Lung (tissue), 12 donors: Measurements from ENCODE around the gene IQGAP3. TPM values are rescaled to one million over a fixed set of nuclear protein-coding genes. Genes with fewer than 3 reads are reported as not detected.

Source experiments
- ATAC-seq: fragments of 200-7000 bp; cut with Tn5 transposase; one replicate; pipeline ENCODE4 v1.9.1; 2020; ENCODE audit warnings: moderate number of reproducible peaks; ENCODE audit not compliant: insufficient read depth, low FRiP score
- DNase-seq, 3 donors: peaks; one replicate each; pipeline ENCODE4 v3.0.0-alpha.2; 2013 to 2017
- H3K27ac ChIP-seq, 2 donors: one replicate each; pipeline ENCODE4 v1.5.1; 2013; ENCODE audit warnings: mild to moderate bottlenecking in 2 of 2, moderate library complexity in 2 of 2, control low read depth in 1 of 2, inconsistent platforms in 1 of 2, low read depth in 1 of 2, low read length in 1 of 2
- H3K27me3 ChIP-seq, 3 donors: one replicate each; pipeline ENCODE4 v1.5.1; 2013; ENCODE audit warnings: low read length in 2 of 3; ENCODE audit not compliant: control insufficient read depth in 3 of 3, insufficient read depth in 3 of 3
- H3K36me3 ChIP-seq, 4 donors: one replicate each; pipeline ENCODE4 v1.5.1; 2013; ENCODE audit warnings: low read length in 4 of 4, mild to moderate bottlenecking in 1 of 4, moderate library complexity in 1 of 4; ENCODE audit not compliant: control insufficient read depth in 4 of 4, insufficient read depth in 4 of 4
- H3K4me1 ChIP-seq, 5 donors: one replicate each; pipeline ENCODE4 v1.5.1; 2013; ENCODE audit warnings: low read length in 5 of 5, mild to moderate bottlenecking in 2 of 5, moderate library complexity in 1 of 5; ENCODE audit not compliant: control insufficient read depth in 5 of 5, insufficient read depth in 5 of 5
- H3K4me3 ChIP-seq: one replicate; pipeline ENCODE4 v1.5.1; 2013; ENCODE audit warnings: mild to moderate bottlenecking, control low read depth, moderate library complexity
- H3K9ac ChIP-seq, 2 donors: one replicate each; pipeline ENCODE4 v1.5.1; 2013; ENCODE audit warnings: low read length in 2 of 2, control low read depth in 1 of 2; ENCODE audit not compliant: insufficient read depth in 1 of 2
- H3K9me3 ChIP-seq, 4 donors: one replicate each; pipeline ENCODE4 v1.5.1; 2013; ENCODE audit warnings: low read length in 3 of 4, mild to moderate bottlenecking in 1 of 4, moderate library complexity in 1 of 4; ENCODE audit not compliant: control insufficient read depth in 4 of 4, insufficient read depth in 3 of 4
- CTCF ChIP-seq: IDR thresholded peaks from 2 replicates; pipeline ENCODE4 v1.5.1; 2012; ENCODE audit warnings: mild to moderate bottlenecking; ENCODE audit errors: control extremely low read depth, extremely low read depth
- WGBS, 2 donors: extraction: QIAGEN DNeasy Blood & Tissue Kit; methylation state at CpG; one replicate each; pipeline ENCODE4 v1.1.7; 2013; 5-methylcytosine and 5-hydroxymethylcytosine counted together
- polyA plus RNA-seq, 2 donors: library from polyadenylated mRNA; stranded (reverse); fragments of 200-250 nt; gene quantifications; one replicate each; pipeline ENCODE4 v1.2.1, GENCODE V29; 2013
- total RNA-seq, 2 donors: library from RNA; depleted of rRNA in 1 of 2; stranded (reverse); fragments of >200 nt in 1 of 2; gene quantifications; one replicate each; pipeline ENCODE4 v1.2.1, GENCODE V29; 2014 to 2021
- donor health status: control.
- donor health status: control.
- donor health status: Bipolar disorder and iron deficiency.
- donor health status: healthy.
- donor health status: DM: yes; HTN: yes; CAD: no.

IQGAP3 gene
- total and polyA plus RNA-seq, 4 donors, result 0.42 to 3.4 (median 1.2) TPM

- peaks cover 0 to 5% (median under 1%) of the 10 kb centered on the region in 4 donors for H3K36me3 ChIP-seq
- ATAC-seq, result no peak
- H3K9ac ChIP-seq, result peak overlapping the region; percentile 70
- H3K9me3 ChIP-seq, result no peaks in the 10 kb centered on the region
- peak; percentile 82 to 84 (median 83) for DNase-seq
- peaks cover 41 to 74% (median 53%) of the 10 kb centered on the region in 5 donors for H3K4me1 ChIP-seq
- no peaks in the 10 kb centered on the region for H3K27me3 ChIP-seq
- 0 to 1% methylated on average over 40 to 51 of the region's 51 CpGs for WGBS, 2 donors
- TF ChIP-seq CTCF, result no peak
- peak overlapping the region; percentile 97 to 99 for H3K27ac ChIP-seq
- H3K4me3 ChIP-seq, result peak overlapping the region; percentile 95
Measured at GRCh38 chr1:156499842-156500542, 72.4 kb downstream of the IQGAP3 start.

GRCh38 chr1:156499194-156499841, 73.0 kb downstream of the IQGAP3 start:
- H3K9ac ChIP-seq, result peak overlapping the region in 1 of 2 donors; percentile 59
- no peaks in the 10 kb centered on the region for H3K9me3 ChIP-seq
- peak overlapping the region; percentile 95 for H3K4me3 ChIP-seq
- 0% methylated on average over 14 of the region's 14 CpGs for WGBS, 2 donors
- peaks cover 0 to 9% (median 4%) of the 10 kb centered on the region in 4 donors for H3K36me3 ChIP-seq
- no peak for ATAC-seq
- H3K4me1 ChIP-seq, result peaks cover 44 to 68% (median 50%) of the 10 kb centered on the region in 5 donors
- H3K27me3 ChIP-seq, result no peaks in the 10 kb centered on the region
- peak overlapping the region; percentile 71 to 99 for H3K27ac ChIP-seq
- peak; percentile 80 to 88 (median 85) for DNase-seq
- TF ChIP-seq CTCF, result no peak

GRCh38 chr1:156498432-156499193, 73.8 kb downstream of the IQGAP3 start:
- H3K27me3 ChIP-seq, result no peaks in the 10 kb centered on the region
- peak overlapping the region; percentile 95 for H3K4me3 ChIP-seq
- 17% methylated on average over 12 of the region's 12 CpGs for WGBS, 2 donors
- peaks cover 0 to 9% (median 4%) of the 10 kb centered on the region in 4 donors for H3K36me3 ChIP-seq
- H3K4me1 ChIP-seq, result peaks cover 45 to 63% (median 50%) of the 10 kb centered on the region in 5 donors
- H3K9me3 ChIP-seq, result no peaks in the 10 kb centered on the region
- TF ChIP-seq CTCF, result no peak
- peak overlapping the region; percentile 71 to 99 for H3K27ac ChIP-seq
- ATAC-seq, result no peak
- DNase-seq, result peak in 2 of 3 donors; percentile 35 to 53
- peak overlapping the region in 1 of 2 donors; percentile 59 for H3K9ac ChIP-seq
